ENCODE data around the gene POLG. TPM values are rescaled to one million over a fixed set of nuclear protein-coding genes. Genes with fewer than 3 reads are reported as not detected.

Gene POLG
- polyA plus RNA-seq, 12 donors = 31.0 to 44.6 (median 37.2) TPM; not detected in 1

GRCh38 chr15:89358755-89359439, 24.3 kb upstream of the POLG start:
- DNase-seq = peak; percentile 87

GRCh38 chr15:89358435-89358754, 23.8 kb upstream of the POLG start:
- no peak for DNase-seq

GRCh38 chr15:89356634-89357298, 22.1 kb upstream of the POLG start:
- no peak for DNase-seq

GRCh38 chr15:89353991-89354390, 19.4 kb upstream of the POLG start:
- no peak for DNase-seq

- no peak for DNase-seq
These were observed 17.9 kb upstream of the POLG start for GRCh38 chr15:89352476-89352875.

GRCh38 chr15:89349206-89349558, 14.6 kb upstream of the POLG start:
- DNase-seq = no peak

GRCh38 chr15:89346516-89347231, 12.1 kb upstream of the POLG start:
- DNase-seq = no peak

GRCh38 chr15:89345248-89345647, 10.6 kb upstream of the POLG start:
- no peak for DNase-seq

GRCh38 chr15:89342840-89343239, 8.2 kb upstream of the POLG start:
- DNase-seq = no peak

- DNase-seq = no peak
These were observed 6.8 kb upstream of the POLG start for GRCh38 chr15:89341316-89342005.

GRCh38 chr15:89340573-89340972, 5.9 kb upstream of the POLG start:
- DNase-seq = no peak

GRCh38 chr15:89338036-89338435, 3.4 kb upstream of the POLG start:
- no peak for DNase-seq

GRCh38 chr15:89335298-89336041, 846 bp upstream of the POLG start:
- DNase-seq = peak; percentile 49

- peak; percentile 12 for DNase-seq
These were observed 590 bp downstream of the POLG start for GRCh38 chr15:89333959-89334509.

GRCh38 chr15:89333011-89333860, 1.4 kb downstream of the POLG start:
- DNase-seq = no peak

- no peak for DNase-seq
These were observed 2.2 kb downstream of the POLG start for GRCh38 chr15:89332446-89332845.

- no peak for DNase-seq
These were observed 3.6 kb downstream of the POLG start for GRCh38 chr15:89330881-89331595.

GRCh38 chr15:89330119-89330518, 4.5 kb downstream of the POLG start:
- no peak for DNase-seq

- DNase-seq = no peak
These were observed 5.1 kb downstream of the POLG start for GRCh38 chr15:89329329-89330084.
